H1 (cell line): ENCODE measurements around the gene ARHGAP15. TPM values are rescaled to one million over a fixed set of nuclear protein-coding genes. Genes with fewer than 3 reads are reported as not detected.

ENCODE experiments used
- CTCF ChIA-PET: fragments of 300-600 bp; sonication (Branson Sonifier 250); formaldehyde crosslinking; loops from one replicate; lab custom pipeline; 2021; ENCODE audit not compliant: partially characterized antibody; lab: Charles Lee
- POLR2A ChIA-PET: fragments of 300-600 bp; sonication (Branson Sonifier 250); formaldehyde crosslinking; loops from one replicate; lab custom pipeline; 2021; ENCODE audit warnings: inconsistent platforms; ENCODE audit not compliant: partially characterized antibody; lab: Charles Lee
- DNase-seq, 2 experiments: peaks; one replicate each; pipeline versions ENCODE4 v3.0.0 to v3.0.0-alpha.2; 2010 to 2022; ENCODE audit warnings: low spot score in 2 of 2, low read depth in 1 of 2, mixed read lengths in 1 of 2
- FAIRE-seq: peaks from 2 replicates; lab custom pipeline; 2011; peaks lifted over from hg19 to GRCh38; lab: Jason Lieb, UNC
- H2AFZ ChIP-seq: 2 replicates; pipeline ENCODE4 v1.8.1; 2012; ENCODE audit warnings: low read length, inconsistent platforms
- H2AK5ac ChIP-seq: 2 replicates; pipeline ENCODE4 v1.6.1; 2013; ENCODE audit warnings: low read depth, low read length
- H2BK120ac ChIP-seq: replicated peaks from 2 replicates; pipeline ENCODE3; 2013; ENCODE audit warnings: low read depth, low read length, inconsistent platforms
- H2BK12ac ChIP-seq: 2 replicates; pipeline ENCODE4 v1.6.1; 2013; ENCODE audit warnings: low read depth, low read length
- H2BK15ac ChIP-seq: 2 replicates; pipeline ENCODE4 v1.6.1; 2013; ENCODE audit warnings: low read length
- H2BK20ac ChIP-seq: 2 replicates; pipeline ENCODE4 v1.6.1; 2013; ENCODE audit warnings: low read length
- H2BK5ac ChIP-seq: 2 replicates; pipeline ENCODE4 v1.6.1; 2013; ENCODE audit warnings: low read depth, low read length
- H3K14ac ChIP-seq: 2 replicates; pipeline ENCODE4 v1.6.1; 2013; ENCODE audit warnings: inconsistent platforms; ENCODE audit not compliant: insufficient read length
- H3K18ac ChIP-seq: 2 replicates; pipeline ENCODE4 v1.6.1; 2013; ENCODE audit warnings: low read length; ENCODE audit errors: extremely low read depth
- H3K23ac ChIP-seq: 2 replicates; pipeline ENCODE4 v1.6.1; 2013; ENCODE audit warnings: inconsistent platforms; ENCODE audit not compliant: insufficient read length
- H3K23me2 ChIP-seq: 2 replicates; pipeline ENCODE4 v1.6.1; 2013; ENCODE audit warnings: low read depth, low read length
- H3K27ac ChIP-seq: 2 replicates; pipeline ENCODE4 v1.6.1; 2011; ENCODE audit warnings: low read depth, low read length, inconsistent platforms
- H3K27me3 ChIP-seq, 4 experiments: replicated peaks in 1 of 4; 1 replicate in 1 of 4; 2 replicates in 3 of 4; pipeline versions ENCODE4 v1.6.1 to v1.8.1; 2011 to 2013; ENCODE audit warnings: low read length in 3 of 4, mild to moderate bottlenecking in 3 of 4, inconsistent platforms in 2 of 4, mixed read lengths in 2 of 4, moderate library complexity in 1 of 4; ENCODE audit not compliant: control insufficient read depth in 3 of 4, insufficient read depth in 3 of 4; ENCODE audit errors: extremely low read depth in 1 of 4
- H3K36me3 ChIP-seq, 4 experiments: 2 replicates each; pipeline versions ENCODE4 v1.6.1 to v1.8.1; 2011 to 2013; ENCODE audit warnings: mild to moderate bottlenecking in 4 of 4, low read length in 3 of 4, moderate library complexity in 2 of 4, control low read depth in 1 of 4, inconsistent platforms in 1 of 4; ENCODE audit not compliant: insufficient read depth in 4 of 4, control insufficient read depth in 2 of 4
- H3K4ac ChIP-seq: replicated peaks from 2 replicates; pipeline ENCODE3; 2013; ENCODE audit warnings: low read length, low read depth, mixed read lengths, inconsistent platforms; ENCODE audit not compliant: insufficient read length
- H3K4me1 ChIP-seq, 4 experiments: replicated peaks in 1 of 4; 1 replicate in 1 of 4; 2 replicates in 3 of 4; pipeline versions ENCODE4 v1.6.1 to v1.8.1; 2011 to 2013; ENCODE audit warnings: low read length in 3 of 4, inconsistent platforms in 2 of 4, mixed read lengths in 1 of 4; ENCODE audit not compliant: insufficient read depth in 4 of 4, control insufficient read depth in 3 of 4
- H3K4me2 ChIP-seq, 2 experiments: 2 replicates each; pipeline versions ENCODE4 v1.6.1 to v1.8.1; 2011 to 2013; ENCODE audit warnings: low read depth in 2 of 2, low read length in 2 of 2, control low read depth in 1 of 2, inconsistent platforms in 1 of 2, mild to moderate bottlenecking in 1 of 2; ENCODE audit not compliant: insufficient read depth in 1 of 2
- H3K4me3 ChIP-seq, 4 experiments: fragments of 200-600, 300-600 bp in 1 of 4; sonication (generic), shearing (Covaris generic), sonication (Bioruptor Twin) in 1 of 4; 2 replicates each; pipeline versions ENCODE4 v1.5.1 to v1.8.1; 2011 to 2016; ENCODE audit warnings: low read length in 4 of 4, low read depth in 3 of 4, control low read depth in 2 of 4, inconsistent platforms in 2 of 4, mild to moderate bottlenecking in 2 of 4, mixed read lengths in 1 of 4, moderate library complexity in 1 of 4; ENCODE audit not compliant: insufficient read depth in 2 of 4; ENCODE audit errors: extremely low read depth in 1 of 4
- H3K56ac ChIP-seq: replicated peaks from 2 replicates; pipeline ENCODE3; 2013; ENCODE audit warnings: low read depth, mild to moderate bottlenecking, mixed read lengths, low read length, inconsistent platforms; ENCODE audit not compliant: insufficient read length
- H3K79me1 ChIP-seq: 2 replicates; pipeline ENCODE4 v1.6.1; 2013; ENCODE audit warnings: low read depth, low read length, control low read depth
- H3K79me2 ChIP-seq, 2 experiments: 2 replicates each; pipeline versions ENCODE4 v1.6.1 to v1.8.1; 2012 to 2013; ENCODE audit warnings: low read length in 2 of 2, mild to moderate bottlenecking in 2 of 2, inconsistent platforms in 1 of 2; ENCODE audit not compliant: insufficient read depth in 2 of 2, control insufficient read depth in 1 of 2
- H3K9ac ChIP-seq, 4 experiments: replicated peaks in 1 of 4; 1 replicate in 1 of 4; 2 replicates in 3 of 4; pipeline versions ENCODE4 v1.6.1 to v1.8.1; 2011 to 2013; ENCODE audit warnings: low read depth in 3 of 4, low read length in 3 of 4, control low read depth in 2 of 4, mild to moderate bottlenecking in 2 of 4, moderate library complexity in 2 of 4, inconsistent platforms in 1 of 4; ENCODE audit errors: extremely low read depth in 1 of 4
- H3K9me3 ChIP-seq, 2 experiments: 2 replicates each; pipeline versions ENCODE4 v1.6.1 to v1.8.1; 2012 to 2013; ENCODE audit warnings: mild to moderate bottlenecking in 2 of 2, moderate library complexity in 2 of 2, control low read depth in 1 of 2, inconsistent platforms in 1 of 2, low read depth in 1 of 2, low read length in 1 of 2, mixed read lengths in 1 of 2; ENCODE audit not compliant: insufficient read depth in 2 of 2
- H4K20me1 ChIP-seq, 2 experiments: replicated peaks in 1 of 2; 2 replicates each; pipeline versions ENCODE3 to v1.8.1; 2011 to 2013; ENCODE audit warnings: inconsistent platforms in 2 of 2, low read length in 2 of 2, mild to moderate bottlenecking in 1 of 2; ENCODE audit not compliant: insufficient read depth in 2 of 2, control insufficient read depth in 1 of 2
- H4K5ac ChIP-seq: 2 replicates; pipeline ENCODE4 v1.6.1; 2013; ENCODE audit warnings: low read length, low read depth, mixed read lengths, inconsistent platforms; ENCODE audit not compliant: insufficient read length
- H4K8ac ChIP-seq: 2 replicates; pipeline ENCODE4 v1.8.0; 2013; ENCODE audit warnings: mild to moderate bottlenecking, moderate library complexity, low read length, inconsistent platforms; ENCODE audit not compliant: insufficient read depth; ENCODE audit errors: extremely low read depth
- H4K91ac ChIP-seq: replicated peaks from 2 replicates; pipeline ENCODE3; 2013; ENCODE audit warnings: low read length, mixed read lengths, inconsistent platforms; ENCODE audit not compliant: insufficient read length
- BCL11A ChIP-seq, 2 experiments: IDR thresholded peaks; one replicate each; pipeline ENCODE4 v1.6.1; 2011; ENCODE audit warnings: low read depth in 2 of 2, low read length in 2 of 2, mild to moderate bottlenecking in 2 of 2
- CEBPB ChIP-seq: IDR thresholded peaks from 2 replicates; pipeline ENCODE4 v1.6.1; 2012; ENCODE audit warnings: low read depth, low read length
- EZH2 ChIP-seq: fragments of 200-600 bp; sonication (generic); IDR thresholded peaks from 2 replicates; pipeline ENCODE4 v1.7.1; 2012; ENCODE audit warnings: low read depth, mild to moderate bottlenecking, moderate library complexity, low read length, inconsistent platforms; ENCODE audit not compliant: severe bottlenecking
- HDAC2 ChIP-seq, 2 experiments: fragments of 300-600 bp in 1 of 2; sonication (generic) in 1 of 2; IDR thresholded peaks; 2 replicates each; pipeline ENCODE4 v1.6.1; 2011 to 2012; ENCODE audit warnings: low read depth in 2 of 2, low read length in 2 of 2, mild to moderate bottlenecking in 2 of 2, moderate library complexity in 2 of 2, borderline replicate concordance in 1 of 2, inconsistent platforms in 1 of 2
- JUN ChIP-seq: IDR thresholded peaks from 2 replicates; pipeline ENCODE4 v1.6.1; 2011; ENCODE audit warnings: low read depth, mild to moderate bottlenecking, improper control_type of control experiment, low read length
- KDM1A ChIP-seq: fragments of 200-600, 300-600 bp; sonication (generic); IDR thresholded peaks from 2 replicates; pipeline ENCODE4 v1.7.1; 2016; ENCODE audit warnings: mild to moderate bottlenecking, low read length, borderline replicate concordance
- MAX ChIP-seq: IDR thresholded peaks from 2 replicates; pipeline ENCODE4 v1.6.1; 2012; ENCODE audit warnings: inconsistent platforms
- POU5F1 ChIP-seq: IDR thresholded peaks from 2 replicates; pipeline ENCODE4 v1.6.1; 2011; ENCODE audit warnings: low read depth, mild to moderate bottlenecking, low read length, moderate library complexity
- SP1 ChIP-seq: IDR thresholded peaks from 2 replicates; pipeline ENCODE4 v1.6.1; 2011; ENCODE audit warnings: low read depth, low read length
- SUZ12 ChIP-seq: fragments of 200-600 bp; sonication (generic); IDR thresholded peaks from 2 replicates; pipeline ENCODE4 v1.6.1; 2012; ENCODE audit warnings: mild to moderate bottlenecking, inconsistent platforms, low read length, moderate library complexity, mixed read lengths
- ZNF274 ChIP-seq: IDR thresholded peaks from 2 replicates; pipeline ENCODE4 v1.7.0; 2012; ENCODE audit warnings: low read length, borderline replicate concordance; ENCODE audit errors: extremely low read depth
- WGBS, 2 experiments: shearing (Covaris generic) in 1 of 2; methylation state at CpG; one replicate each; pipeline versions ENCODE4 v1.1.6 to v1.1.7; 2013 to 2015; ENCODE audit warnings: low lambda C conversion rate in 2 of 2, mixed read lengths in 2 of 2, inconsistent platforms in 1 of 2, low coverage in 1 of 2, missing lambda C conversion rate in 1 of 2; ENCODE audit not compliant: insufficient replicate concordance in 2 of 2, insufficient coverage in 1 of 2, insufficient read length in 1 of 2; ENCODE audit errors: extremely low coverage in 1 of 2, missing lambda C conversion rate in 1 of 2; 5-methylcytosine and 5-hydroxymethylcytosine counted together
- polyA plus RNA-seq, 7 experiments: library from polyadenylated mRNA; depleted of rRNA in 3 of 7; stranded (reverse) in 5 of 7; unstranded in 2 of 7; fragments of >200 nt in 5 of 7; fragments of 200-250 nt in 2 of 7; gene quantifications; 1 replicate in 5 of 7; 2 replicates in 1 of 7; 4 replicates in 1 of 7; pipeline versions ENCODE4 v1.2.1 to v1.2.3, GENCODE V29; 2011 to 2013; ENCODE audit warnings: missing spikeins in 2 of 7, mixed read lengths in 2 of 7
- total RNA-seq: library from RNA; stranded (reverse); fragmentation: NEBNext Ultra II Directional; extraction: Animal tissue kit (Norgen Biotek cat#: 25700); gene quantifications from 2 replicates; pipeline ENCODE4 v1.2.1, GENCODE V29; 2021
- TF ChIP-seq, protein P1 (sequence below), 3 experiments: IDR thresholded peaks; 1 replicate in 2 of 3; 2 replicates in 1 of 3; pipeline versions ENCODE4 v1.5.1 to v1.6.1; 2011; ENCODE audit warnings: low read length in 3 of 3, mild to moderate bottlenecking in 3 of 3, inconsistent platforms in 2 of 3, low read depth in 1 of 3, moderate library complexity in 1 of 3; ENCODE audit not compliant: insufficient read depth in 1 of 3; ENCODE audit errors: control extremely low read depth in 1 of 3

The ARHGAP15 gene
- total and polyA plus RNA-seq, 2 of the 8 experiments (the other 6 are each of a cell fraction or from before 2014, with no cell fraction given) = not detected

DNA sequence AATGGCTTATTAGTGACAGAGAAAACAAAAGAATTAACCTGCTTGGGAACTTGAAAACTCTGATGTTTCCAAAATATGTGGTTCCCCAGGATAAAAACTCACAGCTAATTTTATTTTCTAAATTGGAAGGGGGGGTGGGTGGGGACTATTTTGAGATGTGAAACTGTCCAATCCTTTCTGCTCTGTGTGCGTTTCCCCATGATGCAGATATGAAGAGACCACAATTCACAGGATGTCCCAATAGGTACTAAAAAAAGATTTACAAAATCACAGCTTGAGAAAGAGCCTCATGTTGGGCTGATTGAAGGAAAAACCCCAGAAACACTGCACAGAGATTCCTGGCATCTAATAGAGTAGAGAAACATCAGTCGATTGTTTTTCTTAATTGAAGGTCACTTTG is 273.2 kb downstream of the ARHGAP15 start:
- no peaks in the 10 kb centered on the region for H3K23me2 ChIP-seq
- DNase-seq (no peak), FAIRE-seq (no peak)
- no peak overlapping the region for H2BK12ac ChIP-seq
- WGBS, 2 experiments = 95% methylated on average over 2 of the region's 2 CpGs; no CpG with 5 or more reads in 1 of the 2 experiments
- no peak overlapping the region for H4K5ac ChIP-seq
- no peak overlapping the region for H3K4me2 ChIP-seq
- H4K20me1 ChIP-seq = no peaks in the 10 kb centered on the region
- ChIA-PET POLR2A (no interaction called here), CTCF (interaction anchor here (0.5 kb wide), 1 partner anchor 858 kb away, joined by 3 read pairs; no protein-coding TSS in a partner anchor)
- no peak overlapping the region for H4K8ac ChIP-seq
- H3K4me3 ChIP-seq = no peak overlapping the region
- no peaks in the 10 kb centered on the region for H3K4me1 ChIP-seq
- no peaks in the 10 kb centered on the region for H3K79me2 ChIP-seq
- no peaks in the 10 kb centered on the region for H3K27me3 ChIP-seq
- no peak overlapping the region for H2AFZ ChIP-seq
- no peak overlapping the region for H3K18ac ChIP-seq
- H3K9ac ChIP-seq = no peak overlapping the region
- no peaks in the 10 kb centered on the region for H3K9me3 ChIP-seq
- H4K91ac ChIP-seq = no peak overlapping the region
- no peaks in the 10 kb centered on the region for H3K36me3 ChIP-seq
- H3K23ac ChIP-seq = no peak overlapping the region
- no peak overlapping the region for H2BK5ac ChIP-seq
- no peak overlapping the region for H2AK5ac ChIP-seq
- no peak overlapping the region for H2BK20ac ChIP-seq
- H2BK15ac ChIP-seq = no peak overlapping the region
- H3K14ac ChIP-seq = no peak overlapping the region
- no peak overlapping the region for H3K56ac ChIP-seq
- H2BK120ac ChIP-seq = no peak overlapping the region
- H3K79me1 ChIP-seq = no peaks in the 10 kb centered on the region
- H3K27ac ChIP-seq = no peak overlapping the region
- H3K4ac ChIP-seq = no peak overlapping the region
- no peak for TF ChIP-seq BCL11A (IDR thresholded peaks at IDR 0.05; ENCODE audit: low read depth in 2 of 2, low read length in 2 of 2)
- TF ChIP-seq EZH2 = no peak
- no peak for TF ChIP-seq CEBPB
- TF ChIP-seq, protein P1, sequence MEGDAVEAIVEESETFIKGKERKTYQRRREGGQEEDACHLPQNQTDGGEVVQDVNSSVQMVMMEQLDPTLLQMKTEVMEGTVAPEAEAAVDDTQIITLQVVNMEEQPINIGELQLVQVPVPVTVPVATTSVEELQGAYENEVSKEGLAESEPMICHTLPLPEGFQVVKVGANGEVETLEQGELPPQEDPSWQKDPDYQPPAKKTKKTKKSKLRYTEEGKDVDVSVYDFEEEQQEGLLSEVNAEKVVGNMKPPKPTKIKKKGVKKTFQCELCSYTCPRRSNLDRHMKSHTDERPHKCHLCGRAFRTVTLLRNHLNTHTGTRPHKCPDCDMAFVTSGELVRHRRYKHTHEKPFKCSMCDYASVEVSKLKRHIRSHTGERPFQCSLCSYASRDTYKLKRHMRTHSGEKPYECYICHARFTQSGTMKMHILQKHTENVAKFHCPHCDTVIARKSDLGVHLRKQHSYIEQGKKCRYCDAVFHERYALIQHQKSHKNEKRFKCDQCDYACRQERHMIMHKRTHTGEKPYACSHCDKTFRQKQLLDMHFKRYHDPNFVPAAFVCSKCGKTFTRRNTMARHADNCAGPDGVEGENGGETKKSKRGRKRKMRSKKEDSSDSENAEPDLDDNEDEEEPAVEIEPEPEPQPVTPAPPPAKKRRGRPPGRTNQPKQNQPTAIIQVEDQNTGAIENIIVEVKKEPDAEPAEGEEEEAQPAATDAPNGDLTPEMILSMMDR (IDR thresholded peaks at IDR 0.05; ENCODE audit: control extremely low read depth in 1 of 3, insufficient read depth in 1 of 3, low read depth in 1 of 3, low read length in 3 of 3) = no peak
- no peak for TF ChIP-seq KDM1A
- TF ChIP-seq POU5F1 = no peak
- TF ChIP-seq SP1 = no peak
- TF ChIP-seq SUZ12 = no peak
- TF ChIP-seq HDAC2 (IDR thresholded peaks at IDR 0.05; ENCODE audit: borderline replicate concordance in 1 of 2, low read depth in 2 of 2, low read length in 2 of 2) = no peak
- TF ChIP-seq JUN = no peak
- no peak for TF ChIP-seq MAX
- TF ChIP-seq ZNF274 = no peak
